Measurements from ENCODE around the gene ATP2B2. TPM values are rescaled to one million over a fixed set of nuclear protein-coding genes. Genes with fewer than 3 reads are reported as not detected.

The ATP2B2 gene
- total and polyA plus RNA-seq, 7 donors = 0.08 to 6.5 (median 0.77) TPM

- H3K27me3 ChIP-seq (ENCODE audit: insufficient read depth in 3 of 3, low read length in 2 of 3) = no peaks in the 10 kb centered on the region
- no peak for TF ChIP-seq CTCF (IDR thresholded peaks at IDR 0.05)
- H3K27ac ChIP-seq = no peak overlapping the region
- no peak for DNase-seq
- H3K9me3 ChIP-seq = no peaks in the 10 kb centered on the region
- intact Hi-C loops (cut with DNase I) = no loop called here
- peaks cover 0 to 8% of the 10 kb centered on the region in 2 donors for H3K36me3 ChIP-seq (ENCODE audit: insufficient read depth in 1 of 2, low read depth in 1 of 2)
- WGBS, 3 donors = 91 to 95% (median 92%) methylated on average over 23 of the region's 23 CpGs
- H3K4me3 ChIP-seq = no peak overlapping the region
- H3K4me1 ChIP-seq = peaks cover 31% of the 10 kb centered on the region
- ATAC-seq = no peak
Observed at GRCh38 chr3:10375296-10376053, 129.9 kb downstream of the ATP2B2 start.

GRCh38 chr3:10374311-10374710, 131.1 kb downstream of the ATP2B2 start:
- no peaks in the 10 kb centered on the region for H3K27me3 ChIP-seq (ENCODE audit: insufficient read depth in 3 of 3, low read length in 2 of 3)
- no peak for TF ChIP-seq CTCF (IDR thresholded peaks at IDR 0.05)
- H3K27ac ChIP-seq = peak overlapping the region; percentile 70

GRCh38 chr3:10373686-10374261, 131.6 kb downstream of the ATP2B2 start:
- peak overlapping the region; percentile 70 for H3K27ac ChIP-seq
- no peak overlapping the region for H3K4me3 ChIP-seq
- peaks cover 31% of the 10 kb centered on the region for H3K4me1 ChIP-seq
- ATAC-seq (peak; percentile 40 to 62 (median 51)), DNase-seq (no peak)
- no peaks in the 10 kb centered on the region for H3K9me3 ChIP-seq
- WGBS, 3 donors = 40 to 67% (median 45%) methylated on average over 11 of the region's 11 CpGs
- no peak for TF ChIP-seq CTCF (IDR thresholded peaks at IDR 0.05)
- peaks cover 0 to 8% of the 10 kb centered on the region in 2 donors for H3K36me3 ChIP-seq (ENCODE audit: insufficient read depth in 1 of 2, low read depth in 1 of 2)
- intact Hi-C loops (cut with DNase I) = loop anchor here in 1 of 2 donors (5.0 kb wide), 1 partner anchor 36 kb away; no protein-coding TSS in a partner anchor
- no peaks in the 10 kb centered on the region for H3K27me3 ChIP-seq (ENCODE audit: insufficient read depth in 3 of 3, low read length in 2 of 3)

More at GRCh38 chr3:10374311-10374710, 131.1 kb downstream of the ATP2B2 start:
- H3K4me1 ChIP-seq = peaks cover 31% of the 10 kb centered on the region
- H3K36me3 ChIP-seq (ENCODE audit: insufficient read depth in 1 of 2, low read depth in 1 of 2) = peaks cover 0 to 8% of the 10 kb centered on the region in 2 donors
- intact Hi-C loops (cut with DNase I) = loop anchor here in 1 of 2 donors (5.0 kb wide), 1 partner anchor 37 kb away; no protein-coding TSS in a partner anchor
- DNase-seq (no peak), ATAC-seq (peak; percentile 37 to 70 (median 60))
- H3K4me3 ChIP-seq = no peak overlapping the region
- no peaks in the 10 kb centered on the region for H3K9me3 ChIP-seq
- WGBS, 3 donors = 26 to 38% (median 28%) methylated on average over 11 of the region's 11 CpGs

GRCh38 chr3:10371789-10372188, 133.6 kb downstream of the ATP2B2 start:
- TF ChIP-seq CTCF (IDR thresholded peaks at IDR 0.05) = no peak
- intact Hi-C loops (cut with DNase I) = loop anchor here in 1 of 2 donors (5.0 kb wide), 1 partner anchor 34 kb away; no protein-coding TSS in a partner anchor
- Histone ChIP-seq H3K9me3 (no peaks in the 10 kb centered on the region), H3K4me1 (peaks cover 17% of the 10 kb centered on the region), H3K36me3 (ENCODE audit: insufficient read depth in 1 of 2, low read depth in 1 of 2) (peaks cover 0 to 8% of the 10 kb centered on the region in 2 donors), H3K27ac (no peak overlapping the region), H3K4me3 (no peak overlapping the region), H3K27me3 (ENCODE audit: insufficient read depth in 3 of 3, low read length in 2 of 3) (no peaks in the 10 kb centered on the region)
- 95 to 98% (median 95%) methylated on average over 10 of the region's 10 CpGs for WGBS, 3 donors
- DNase-seq = peak in 1 of 2 donors; percentile 32
- ATAC-seq = no peak

All from psoas muscle (tissue), 8 donors.